Esophagus muscularis mucosa (tissue), 4 donors: ENCODE results near the gene DOCK1.

Experiments
- CTCF ChIP-seq, 3 experiments: fragments of 200-600 bp in 2 of 3; fragments of 450-650 bp in 1 of 3; sonication (generic) in 2 of 3; IDR thresholded peaks; one replicate each; pipeline ENCODE4 v1.5.1; 2017 to 2019; ENCODE audit warnings: antibody characterized with exemption in 3 of 3, mild to moderate bottlenecking in 2 of 3, moderate library complexity in 1 of 3
- EP300 ChIP-seq: sonication (generic); formaldehyde crosslinking; IDR thresholded peaks from one replicate; pipeline ENCODE4 v1.6.1; 2017; ENCODE audit warnings: antibody characterized with exemption
- POLR2A ChIP-seq: fragments of 450-650 bp; IDR thresholded peaks from one replicate; pipeline ENCODE4 v1.6.1; 2017; ENCODE audit warnings: antibody characterized with exemption, moderate library complexity, mild to moderate bottlenecking, low read depth
- POLR2AphosphoS5 ChIP-seq, 2 donors: sonication (generic); formaldehyde crosslinking; IDR thresholded peaks; one replicate each; pipeline ENCODE4 v1.6.1; 2017; ENCODE audit warnings: antibody characterized with exemption in 2 of 2

- TF ChIP-seq CTCF (IDR thresholded peaks at IDR 0.05) (no peak), POLR2A (no peak), EP300 (no peak), POLR2AphosphoS5 (IDR thresholded peaks at IDR 0.05) (no peak)
Observed at GRCh38 chr10:127179612-127180250, 274.5 kb downstream of the DOCK1 start.
